ENCODE measurements around the gene DCLK1. TPM values are rescaled to one million over a fixed set of nuclear protein-coding genes. Genes with fewer than 3 reads are reported as not detected.

DCLK1 gene
- total and polyA plus RNA-seq, 10 of the 15 experiments (the other 5 are each of a cell fraction or from before 2014, with no cell fraction given), result not detected

- ChIA-PET SMC1A (ENCODE audit: uncharacterized antibody, unreplicated experiment) (interaction anchor here (1.3 kb wide), 1 partner anchor 72 kb away, joined by 3 read pairs; no protein-coding TSS in a partner anchor), CTCF (interaction anchor here (1.5 kb wide), 1 partner anchor 26 kb away, joined by 3 read pairs; no protein-coding TSS in a partner anchor), POLR2A (interaction anchor here (0.7 kb wide), 1 partner anchor 42 kb away, joined by 5 read pairs; no protein-coding TSS in a partner anchor), RAD21 (ENCODE audit: unreplicated experiment) (no interaction called here)
- H3K9me3 ChIP-seq (replicated peaks; ENCODE audit: control insufficient read depth, insufficient read depth, low read length), result no peaks in the 10 kb centered on the region
- H3K4me1 ChIP-seq (ENCODE audit: control insufficient read depth, insufficient read depth, low read length), result no peaks in the 10 kb centered on the region
- BruUV-seq (replicated peaks), result no TSS peak
- no peak overlapping the region for H2AFZ ChIP-seq (ENCODE audit: control insufficient read depth, low read depth, low read length)
- no peaks in the 10 kb centered on the region for H3K36me3 ChIP-seq (ENCODE audit: control insufficient read depth in 2 of 2, insufficient read depth in 2 of 2, low read length in 1 of 2)
- FAIRE-seq, result no peak
- H3K79me2 ChIP-seq (ENCODE audit: control insufficient read depth, insufficient read depth, low read length), result no peaks in the 10 kb centered on the region
- H4K20me1 ChIP-seq (ENCODE audit: control insufficient read depth, insufficient read depth), result no peaks in the 10 kb centered on the region
- in situ Hi-C loops (cut with MboI) (no loop called here), intact Hi-C loops (cut with micrococcal nuclease; ENCODE audit: unreplicated experiment) (no loop called here)
- no peak for ATAC-seq
- no peak overlapping the region for H3K27ac ChIP-seq (ENCODE audit: control insufficient read depth, insufficient read depth)
- H3K27me3 ChIP-seq (replicated peaks in 1 of 2; ENCODE audit: control insufficient read depth in 2 of 2, insufficient read depth in 2 of 2, low read length in 1 of 2), result no peaks in the 10 kb centered on the region
- no peak overlapping the region for H3K9ac ChIP-seq (ENCODE audit: control insufficient read depth, insufficient read depth, low read length)
- WGBS (ENCODE audit: insufficient coverage, insufficient replicate concordance, low lambda C conversion rate, missing lambda C conversion rate), result 13% methylated on average over 3 of the region's 3 CpGs
- no peak overlapping the region for H3K4me3 ChIP-seq
- DNase-seq (ENCODE audit: low read depth, low spot score), result no peak
- no peak overlapping the region for H3K4me2 ChIP-seq (ENCODE audit: control insufficient read depth, insufficient read depth)
- no peak for TF ChIP-seq IRF4 (IDR thresholded peaks at IDR 0.05; ENCODE audit: low read depth, low read length)
- TF ChIP-seq GABPA (IDR thresholded peaks at IDR 0.05; ENCODE audit: low read depth), result no peak
- no peak for TF ChIP-seq HSF1 (IDR thresholded peaks at IDR 0.05; ENCODE audit: low read depth, low read length)
- TF ChIP-seq KDM1A (IDR thresholded peaks at IDR 0.05; ENCODE audit: borderline replicate concordance), result no peak
- TF ChIP-seq JUNB (IDR thresholded peaks at IDR 0.05), result no peak
- no peak for TF ChIP-seq SREBF1 (IDR thresholded peaks at IDR 0.05; ENCODE audit: low read length)
- TF ChIP-seq RCOR1 (conservative IDR thresholded peaks at IDR 0.05; ENCODE audit: low read depth, low read length), result no peak
- TF ChIP-seq SUPT20H (IDR thresholded peaks at IDR 0.05; ENCODE audit: borderline replicate concordance, control insufficient read depth, low read depth, low read length), result no peak
- no peak for TF ChIP-seq RELA (IDR thresholded peaks at IDR 0.05; ENCODE audit: borderline replicate concordance, partially characterized antibody)
- no peak for TF ChIP-seq CBX3 (IDR thresholded peaks at IDR 0.05; ENCODE audit: borderline replicate concordance, low read depth)
- no peak for TF ChIP-seq SUZ12 (IDR thresholded peaks at IDR 0.05; ENCODE audit: unreplicated experiment)
- TF ChIP-seq ZBTB11 (CRISPR knock-in tag; IDR thresholded peaks at IDR 0.05), result no peak
- TF ChIP-seq PBX3 (IDR thresholded peaks at IDR 0.05; ENCODE audit: insufficient replicate concordance, low read depth, low read length), result no peak
- no peak for TF ChIP-seq TARDBP (IDR thresholded peaks at IDR 0.05; ENCODE audit: borderline replicate concordance)
- no peak for TF ChIP-seq RB1 (IDR thresholded peaks at IDR 0.05; ENCODE audit: borderline replicate concordance)
- TF ChIP-seq MXI1 (IDR thresholded peaks at IDR 0.05; ENCODE audit: low read depth, low read length), result no peak
Observed at GRCh38 chr13:35794734-35795389, 336.3 kb downstream of the DCLK1 start.
